ENCODE data around the gene FAM163B. TPM values are rescaled to one million over a fixed set of nuclear protein-coding genes. Genes with fewer than 3 reads are reported as not detected.
A peak's percentile ranks its signal among the peaks of the same experiment; 100 is the strongest.

Gene FAM163B
- total and polyA plus RNA-seq, 9 of the 15 experiments (the other 6 are each of a cell fraction or from before 2014, with no cell fraction given), result not detected

DNA sequence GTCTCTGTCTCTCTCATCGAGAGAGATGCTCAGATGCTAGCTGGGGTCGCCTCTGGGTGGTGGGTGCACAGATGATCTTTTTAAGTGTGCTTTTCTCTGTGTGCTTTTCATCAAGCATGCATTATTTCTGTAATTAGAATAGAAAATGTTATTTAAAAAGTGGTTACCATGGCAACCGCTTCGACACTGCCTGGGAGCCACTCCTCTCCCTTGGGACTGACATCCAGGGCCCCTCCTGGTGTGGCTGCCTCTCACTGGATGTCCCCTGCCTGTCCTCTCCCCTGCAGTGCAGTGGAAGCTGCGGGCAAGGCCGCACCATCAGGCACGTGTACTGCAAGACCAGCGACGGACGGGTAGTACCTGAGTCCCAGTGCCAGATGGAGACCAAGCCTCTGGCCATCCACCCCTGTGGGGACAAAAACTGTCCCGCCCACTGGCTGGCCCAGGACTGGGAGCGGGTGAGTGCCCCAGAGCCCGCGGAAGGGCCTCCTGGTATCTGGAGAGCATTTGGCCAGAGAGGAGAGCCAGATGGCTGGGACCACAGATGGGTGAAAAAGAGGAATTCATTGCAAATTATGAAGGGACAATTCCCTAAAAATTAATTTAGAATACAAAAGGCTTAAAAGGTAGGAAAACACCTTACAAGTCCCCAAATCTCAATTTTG lies 39.9 kb downstream of the FAM163B start:
- POLR2A ChIA-PET, result no interaction called here

GRCh38 chr9:133568186-133568585 lies 41.0 kb downstream of the FAM163B start:
- no TSS peak for BruUV-seq (replicated peaks)
- POLR2A ChIA-PET, result interaction anchor here (0.6 kb wide), 1 partner anchor 72 kb away, joined by 3 read pairs; no protein-coding TSS in a partner anchor
- H2AFZ ChIP-seq (ENCODE audit: low read depth, low read length), result no peak overlapping the region

More for the DNA sequence above, 39.9 kb downstream of the FAM163B start:
- H3K27ac ChIP-seq (ENCODE audit: extremely low read depth, low read depth, low read length), result no peak overlapping the region
- no peak overlapping the region for H3K4me3 ChIP-seq
- in situ Hi-C loops (cut with MboI), result no loop called here
- H2AFZ ChIP-seq (ENCODE audit: low read depth, low read length), result no peak overlapping the region
- peak in 2 of 4 experiments; percentile 52 for DNase-seq (ENCODE audit: extremely low read depth in 1 of 4, low spot score in 3 of 4)
- WGBS (ENCODE audit: insufficient coverage, low coverage, missing lambda C conversion rate), result 1% methylated on average over 10 of the region's 14 CpGs
- CTCF ChIA-PET (ENCODE audit: low intra/inter-chr PET ratio), result no interaction called here
- peaks cover 0 to 8% of the 10 kb centered on the region in 2 experiments; a peak in 2 of 5 replicates for H3K4me1 ChIP-seq (replicated peaks in 1 of 2; ENCODE audit: control insufficient read depth in 2 of 2, insufficient read depth in 2 of 2, low read length in 2 of 2)
- H3K4me2 ChIP-seq (ENCODE audit: insufficient read depth, low read length), result no peak overlapping the region
- H3K9me3 ChIP-seq (replicated peaks; ENCODE audit: control insufficient read depth, insufficient read depth, low read depth, low read length), result no peaks in the 10 kb centered on the region
- no peaks in the 10 kb centered on the region for H3K36me3 ChIP-seq (ENCODE audit: control insufficient read depth, insufficient read depth, low read length)
- no peak for FAIRE-seq
- intact Hi-C loops (cut with micrococcal nuclease), result no loop called here
- no peaks in the 10 kb centered on the region for H3K79me2 ChIP-seq (ENCODE audit: control insufficient read depth, insufficient read depth, low read length)
- no peak for ATAC-seq
- no peak overlapping the region for H3K9ac ChIP-seq (ENCODE audit: insufficient read depth in 1 of 2, low read depth in 2 of 2, low read length in 2 of 2)
- BruUV-seq (replicated peaks), result no TSS peak
- H3K9me1 ChIP-seq (ENCODE audit: control insufficient read depth, insufficient read depth, low read length), result no peaks in the 10 kb centered on the region
- peaks cover 22 to 91% of the 10 kb centered on the region in 2 experiments; a peak in 4 of 5 replicates for H3K27me3 ChIP-seq (ENCODE audit: control insufficient read depth in 2 of 2, insufficient read depth in 2 of 2, low read length in 2 of 2)
- no peak for TF ChIP-seq HDAC1 (IDR thresholded peaks at IDR 0.05)
- TF ChIP-seq RFX1 (IDR thresholded peaks at IDR 0.05), result peak; percentile 90
- H4K20me1 ChIP-seq (replicated peaks; ENCODE audit: control insufficient read depth, insufficient read depth, low read length), result peaks cover 8% of the 10 kb centered on the region; the same call in 1 of the 2 replicates

More at GRCh38 chr9:133568186-133568585, 41.0 kb downstream of the FAM163B start:
- no peaks in the 10 kb centered on the region for H3K36me3 ChIP-seq (ENCODE audit: control insufficient read depth, insufficient read depth, low read length)
- H3K9me1 ChIP-seq (ENCODE audit: control insufficient read depth, insufficient read depth, low read length), result peaks cover 2% of the 10 kb centered on the region
- H3K27me3 ChIP-seq (ENCODE audit: control insufficient read depth in 2 of 2, insufficient read depth in 2 of 2, low read length in 2 of 2), result peaks cover 22 to 80% of the 10 kb centered on the region in 2 experiments; a peak in 4 of 5 replicates
- CTCF ChIA-PET (ENCODE audit: low intra/inter-chr PET ratio), result no interaction called here
- in situ Hi-C loops (cut with MboI), result no loop called here
- no peaks in the 10 kb centered on the region for H3K79me2 ChIP-seq (ENCODE audit: control insufficient read depth, insufficient read depth, low read length)
- TF ChIP-seq YBX1 (IDR thresholded peaks at IDR 0.05) (no peak), ERF (CRISPR knock-in tag; IDR thresholded peaks at IDR 0.05) (no peak), JUNB (CRISPR knock-in tag; conservative IDR thresholded peaks at IDR 0.05) (no peak), ZNF644 (tag; IDR thresholded peaks at IDR 0.05; ENCODE audit: low read depth) (no peak), TBP (optimal IDR thresholded peaks at IDR 0.05; ENCODE audit: low read depth, low read length) (no peak), RAD21 (CRISPR knock-in tag; conservative IDR thresholded peaks at IDR 0.05 in 1 of 2, IDR thresholded peaks at IDR 0.05 in 1 of 2) (no peak), ZNF316 (IDR thresholded peaks at IDR 0.05) (no peak), RB1 (IDR thresholded peaks at IDR 0.05; ENCODE audit: low read depth) (no peak), MYNN (IDR thresholded peaks at IDR 0.05) (no peak), MYNN (CRISPR knock-in tag; IDR thresholded peaks at IDR 0.05) (no peak), ETV6 (IDR thresholded peaks at IDR 0.05; ENCODE audit: borderline replicate concordance in 1 of 2, low read depth in 2 of 2, low read length in 1 of 2) (no peak), ETV6 (CRISPR knock-in tag; IDR thresholded peaks at IDR 0.05; ENCODE audit: borderline replicate concordance) (no peak), HCFC1 (IDR thresholded peaks at IDR 0.05; ENCODE audit: low read depth, low read length) (no peak), ZNF134 (CRISPR knock-in tag; conservative IDR thresholded peaks at IDR 0.05) (no peak), CREBBP (IDR thresholded peaks at IDR 0.05; ENCODE audit: low read depth, low read length) (no peak)
- TF ChIP-seq, protein P1, sequence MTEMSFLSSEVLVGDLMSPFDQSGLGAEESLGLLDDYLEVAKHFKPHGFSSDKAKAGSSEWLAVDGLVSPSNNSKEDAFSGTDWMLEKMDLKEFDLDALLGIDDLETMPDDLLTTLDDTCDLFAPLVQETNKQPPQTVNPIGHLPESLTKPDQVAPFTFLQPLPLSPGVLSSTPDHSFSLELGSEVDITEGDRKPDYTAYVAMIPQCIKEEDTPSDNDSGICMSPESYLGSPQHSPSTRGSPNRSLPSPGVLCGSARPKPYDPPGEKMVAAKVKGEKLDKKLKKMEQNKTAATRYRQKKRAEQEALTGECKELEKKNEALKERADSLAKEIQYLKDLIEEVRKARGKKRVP (CRISPR knock-in tag; IDR thresholded peaks at IDR 0.05), result no peak
- H3K27ac ChIP-seq (ENCODE audit: extremely low read depth, low read depth, low read length), result no peak overlapping the region
- no peaks in the 10 kb centered on the region for H3K9me3 ChIP-seq (replicated peaks; ENCODE audit: control insufficient read depth, insufficient read depth, low read depth, low read length)
- intact Hi-C loops (cut with micrococcal nuclease), result no loop called here
- DNase-seq (ENCODE audit: extremely low read depth in 1 of 4, low spot score in 3 of 4) (no peak), ATAC-seq (no peak), FAIRE-seq (no peak)
- no peak overlapping the region for H3K9ac ChIP-seq (ENCODE audit: insufficient read depth in 1 of 2, low read depth in 2 of 2, low read length in 2 of 2)
- H4K20me1 ChIP-seq (replicated peaks; ENCODE audit: control insufficient read depth, insufficient read depth, low read length), result peaks cover 7% of the 10 kb centered on the region; the same call in 1 of the 2 replicates
- H3K4me1 ChIP-seq (replicated peaks in 1 of 2; ENCODE audit: control insufficient read depth in 2 of 2, insufficient read depth in 2 of 2, low read length in 2 of 2), result peaks cover 0 to 11% of the 10 kb centered on the region in 2 experiments; a peak in 3 of 5 replicates
- no peak overlapping the region for H3K4me3 ChIP-seq
- 20% methylated on average over 24 of the region's 33 CpGs for whole genome bisulfite sequencing (ENCODE audit: insufficient coverage, low coverage, missing lambda C conversion rate)
- no peak overlapping the region for H3K4me2 ChIP-seq (ENCODE audit: insufficient read depth, low read length)

Data from K562 (cell line).